T-helper 22 cell (primary cell): ENCODE measurements around the gene RAD51B.
A peak's percentile ranks its signal among the peaks of the same experiment; 100 is the strongest.

ENCODE experiments used
- DNase-seq: peaks from one replicate; pipeline ENCODE4 v3.0.0-alpha.2; 2020; ENCODE audit warnings: low read depth

The RAD51B gene

DNA sequence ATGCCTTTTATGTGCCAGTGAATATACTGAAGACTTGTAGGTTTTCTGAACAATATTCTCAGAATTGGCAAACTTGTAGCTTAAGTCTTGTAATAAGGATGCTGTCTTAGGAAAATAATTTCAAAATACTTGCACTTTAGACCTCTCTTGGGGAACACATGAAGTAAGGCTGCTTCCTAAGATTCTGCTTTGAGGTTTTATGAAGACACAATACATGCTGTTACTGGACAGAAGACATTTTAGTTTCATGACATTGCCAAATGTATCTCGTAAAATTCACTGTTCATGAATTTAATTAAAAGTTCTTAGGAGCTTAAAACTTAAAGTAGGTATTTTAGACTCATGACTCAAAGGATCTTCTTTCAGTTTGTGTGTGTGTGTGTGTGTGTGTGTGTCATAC lies 80.7 kb downstream of the RAD51B start:
- no peak for DNase-seq

GRCh38 chr14:67908052-67908754 lies 88.6 kb downstream of the RAD51B start:
- DNase-seq: no peak

DNA sequence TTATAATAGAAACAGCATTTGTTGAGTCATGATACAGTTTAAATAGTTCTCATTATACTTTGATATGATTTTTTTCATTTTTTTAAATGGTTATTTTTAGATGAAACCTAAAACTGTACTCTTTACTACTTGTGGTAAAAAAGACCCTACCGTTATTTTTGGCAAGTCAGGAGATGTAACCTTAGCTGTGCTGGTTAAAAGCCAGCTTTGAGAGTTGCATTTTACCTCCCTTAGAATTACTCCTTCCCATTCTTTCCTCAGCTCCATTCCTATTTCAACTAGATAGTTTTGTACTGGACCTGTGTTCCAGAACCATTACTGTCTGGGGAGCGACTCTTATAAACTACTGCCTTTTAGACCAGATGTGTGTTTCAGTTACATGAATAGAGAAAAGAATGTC lies 92.0 kb downstream of the RAD51B start:
- no peak for DNase-seq

- DNase-seq: no peak
Observed at GRCh38 chr14:67916430-67916829, 96.9 kb downstream of the RAD51B start.

DNA sequence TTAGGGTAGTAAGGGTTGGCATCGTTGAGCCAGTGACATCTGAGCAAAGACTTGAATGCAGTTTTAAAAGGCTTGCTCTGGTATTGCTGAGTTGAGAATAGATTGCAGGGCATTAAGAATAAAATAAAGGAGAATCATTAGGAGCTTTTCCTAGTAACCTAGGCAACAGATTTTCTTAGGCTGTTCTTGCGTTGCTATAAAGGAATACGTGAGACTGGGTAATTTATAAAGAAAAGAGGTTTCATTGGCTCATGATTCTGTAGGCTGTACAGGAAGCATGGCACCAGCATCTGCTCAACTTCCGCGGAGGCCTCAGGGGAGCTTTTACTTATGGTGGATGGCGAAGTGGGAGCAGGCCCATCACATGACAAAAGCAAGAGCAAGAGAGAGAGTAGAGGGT lies 97.4 kb downstream of the RAD51B start:
- no peak for DNase-seq

DNA sequence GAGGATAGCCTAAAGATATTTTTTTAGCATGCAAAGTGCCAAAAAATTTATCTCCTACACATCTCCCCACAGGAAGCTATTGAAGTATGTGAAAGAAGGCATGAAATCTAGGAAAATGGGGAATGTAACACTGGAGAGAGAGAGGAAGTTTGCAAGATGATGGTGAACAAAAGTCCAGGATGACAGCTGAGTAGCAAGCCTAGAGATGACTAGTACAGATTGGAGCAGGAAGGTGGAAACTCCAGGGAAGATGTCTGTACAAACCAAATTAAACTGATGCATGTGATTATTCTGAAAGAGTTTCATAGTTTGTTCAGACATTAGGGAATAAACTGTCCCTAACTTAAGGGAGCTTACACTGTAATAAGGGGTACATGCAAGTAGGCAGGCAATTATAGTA lies 99.3 kb downstream of the RAD51B start:
- no peak for DNase-seq

GRCh38 chr14:67919259-67920032 lies 99.9 kb downstream of the RAD51B start:
- DNase-seq: no peak

- DNase-seq: no peak
Observed at GRCh38 chr14:67926821-67927220, 107.2 kb downstream of the RAD51B start.

GRCh38 chr14:67927244-67927643 lies 107.7 kb downstream of the RAD51B start:
- DNase-seq: no peak

DNA sequence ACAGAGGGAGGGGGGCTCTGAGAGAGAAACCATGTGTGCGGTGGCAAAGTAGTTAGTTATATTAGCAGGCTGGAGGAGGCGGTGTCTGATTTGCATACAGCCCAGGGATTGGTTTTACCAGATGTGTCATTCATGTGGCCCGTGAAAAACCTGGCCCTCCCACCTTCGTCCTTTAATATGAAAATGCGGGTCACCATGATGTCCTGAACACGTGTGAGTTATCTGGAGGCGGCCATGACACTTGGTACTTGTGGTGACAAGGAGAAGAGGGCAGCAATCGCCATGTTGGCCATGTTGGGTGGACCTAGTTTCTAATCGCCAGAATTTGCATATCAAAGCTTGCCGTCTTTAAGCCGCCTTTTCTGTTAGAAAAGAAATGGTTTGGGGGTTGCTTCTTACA lies 108.8 kb downstream of the RAD51B start:
- DNase-seq: no peak

- no peak for DNase-seq
Observed at GRCh38 chr14:67932708-67933246, 113.2 kb downstream of the RAD51B start.

DNA sequence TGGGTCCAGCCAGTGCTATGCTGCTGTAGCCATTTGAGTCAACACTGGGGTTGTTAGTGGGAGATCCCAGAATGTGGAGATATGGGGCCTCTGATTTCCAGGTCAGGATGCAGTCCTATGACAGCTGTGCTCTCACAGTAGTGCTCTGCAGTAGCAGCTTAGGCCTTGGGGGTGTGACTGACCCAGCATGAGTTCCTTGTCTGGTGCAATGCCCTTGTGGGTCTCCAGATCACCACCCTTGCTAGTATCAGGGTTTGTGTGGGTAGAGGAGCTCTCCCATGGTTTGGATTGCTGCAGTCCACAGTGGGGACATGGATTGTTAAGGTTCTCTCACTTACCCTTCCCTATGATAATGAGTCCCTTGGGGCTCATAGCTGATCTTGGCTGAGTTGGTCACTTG lies 113.7 kb downstream of the RAD51B start:
- DNase-seq: no peak

DNA sequence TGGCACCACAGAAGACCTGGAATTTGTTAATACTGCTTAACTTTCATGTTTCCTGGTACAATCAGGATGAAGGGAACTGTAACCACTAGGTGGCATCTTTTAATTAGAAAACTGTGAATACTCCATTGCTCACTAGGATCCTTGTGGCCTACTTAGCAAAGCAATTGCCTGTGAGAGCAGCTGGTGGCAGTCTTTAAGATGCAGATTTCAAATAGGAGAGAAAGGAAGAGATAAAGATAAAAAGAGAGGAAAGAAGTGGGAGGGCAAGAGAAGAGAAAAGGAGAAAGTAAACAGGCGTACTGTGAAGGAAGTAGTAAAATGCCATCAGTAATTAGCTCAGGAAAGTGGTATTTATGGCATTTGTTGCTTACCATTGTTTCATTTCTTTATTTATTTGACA lies 114.5 kb downstream of the RAD51B start:
- no peak for DNase-seq

DNA sequence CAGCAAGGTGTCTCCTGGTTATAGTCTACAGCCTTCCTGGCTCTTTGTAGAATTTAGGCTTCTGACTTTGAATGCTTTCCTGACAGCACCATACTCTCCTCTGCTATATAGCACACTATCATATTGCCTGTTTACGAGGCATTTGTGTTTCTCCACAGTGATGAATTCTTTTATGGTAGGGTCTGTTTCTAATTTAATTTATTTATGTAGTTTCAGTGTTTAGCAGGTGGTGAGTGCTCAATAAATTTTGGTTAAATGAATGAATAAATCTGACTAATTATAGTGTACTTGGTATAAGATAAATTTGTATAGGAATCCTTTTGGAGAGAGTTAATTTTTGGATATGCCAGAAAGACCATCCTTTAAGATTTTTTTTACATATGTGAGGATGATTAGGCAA lies 115.3 kb downstream of the RAD51B start:
- DNase-seq: no peak

DNA sequence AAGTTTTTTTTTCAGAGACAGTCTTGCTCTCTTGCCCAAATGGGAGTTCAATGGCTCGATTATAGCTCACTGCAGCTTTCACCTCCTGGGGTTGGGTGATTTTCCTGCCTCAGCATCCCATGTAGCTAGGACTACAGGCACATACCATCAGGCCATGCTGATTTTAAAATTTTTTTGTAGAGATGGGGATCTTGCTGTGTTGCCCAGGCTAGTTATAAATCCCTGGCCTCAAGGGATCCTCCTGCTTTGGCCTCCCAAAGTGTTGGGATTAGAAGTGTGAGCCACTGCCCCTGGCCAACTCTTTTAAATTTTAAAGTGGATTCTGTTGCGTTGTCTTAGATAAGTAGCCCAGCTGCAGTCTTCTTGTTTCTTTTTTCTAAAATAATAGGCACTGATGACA lies 115.8 kb downstream of the RAD51B start:
- no peak for DNase-seq

DNA sequence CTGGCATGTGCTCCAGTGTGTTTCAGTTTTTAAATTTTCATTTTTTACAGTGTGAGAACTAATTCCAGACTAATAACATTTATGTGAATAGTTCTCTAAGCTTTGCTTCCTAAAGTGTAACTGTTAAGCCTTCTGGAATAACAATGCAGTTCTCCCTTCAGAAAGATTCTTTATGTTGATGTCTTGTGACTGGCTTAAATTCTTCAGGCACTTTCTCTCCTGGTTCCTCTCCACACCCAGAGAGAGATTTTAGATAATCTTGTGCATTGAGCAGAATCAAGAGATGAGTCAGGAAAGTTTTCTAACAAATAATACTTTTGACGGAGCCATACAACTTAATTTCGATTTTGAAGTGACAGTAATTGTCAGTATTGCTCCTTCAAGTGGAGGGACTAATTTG lies 118.5 kb downstream of the RAD51B start:
- no peak for DNase-seq

DNA sequence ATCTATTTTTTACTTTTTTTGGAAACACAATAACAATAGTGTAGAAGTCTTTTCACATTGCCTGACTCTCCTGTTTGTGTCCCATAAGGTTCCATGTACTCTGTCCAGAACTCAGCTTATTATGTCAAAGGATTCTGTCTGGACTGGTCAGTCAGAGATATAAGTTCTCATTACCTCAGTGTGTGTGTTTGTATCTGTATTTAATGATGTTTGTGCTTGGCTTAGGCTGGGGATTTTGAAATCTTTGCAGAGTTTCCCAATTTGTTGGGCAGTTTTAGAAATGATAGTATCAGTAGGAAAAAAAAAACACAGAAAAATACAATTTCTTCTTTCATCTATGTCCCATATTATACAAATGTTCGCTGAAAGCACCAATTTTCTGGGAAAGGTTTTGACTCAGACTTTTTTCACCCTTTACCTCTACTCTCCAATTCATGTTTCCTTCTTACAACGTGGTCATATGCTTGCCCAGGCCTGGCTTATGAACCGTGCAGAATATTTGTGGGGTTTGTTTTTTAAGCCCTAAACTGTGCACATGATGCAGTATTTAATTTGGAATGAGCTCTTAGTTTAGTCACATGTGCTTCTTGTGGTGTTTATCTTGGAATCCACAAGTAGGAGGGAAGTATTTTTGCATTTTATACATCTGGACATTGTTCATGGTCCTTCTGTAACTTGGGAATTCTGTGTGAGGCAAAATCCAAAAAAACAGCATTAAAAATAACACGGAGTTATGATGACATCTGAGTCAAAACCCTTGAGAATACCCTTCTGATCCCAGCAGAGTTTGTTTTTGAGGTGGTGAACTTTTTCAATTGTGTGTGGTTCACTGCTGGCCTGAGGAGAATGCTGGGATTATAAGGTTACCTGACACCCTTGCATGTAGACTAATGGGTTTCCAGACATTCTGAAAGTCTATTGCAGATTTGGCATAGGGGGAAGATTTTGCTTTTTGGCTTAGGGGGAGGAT lies 121.2 kb downstream of the RAD51B start:
- DNase-seq: no peak

GRCh38 chr14:67941456-67942018 lies 122.0 kb downstream of the RAD51B start:
- no peak for DNase-seq

- DNase-seq: no peak
Observed at GRCh38 chr14:67942080-67942710, 122.6 kb downstream of the RAD51B start.

GRCh38 chr14:67943947-67944346 lies 124.4 kb downstream of the RAD51B start:
- peak; percentile 16 for DNase-seq

- no peak for DNase-seq
Observed at GRCh38 chr14:67944605-67945004, 125.0 kb downstream of the RAD51B start.
